Tibial nerve (tissue), 4 donors: ENCODE data around the gene RASA2.

Experiments
- CTCF ChIP-seq, 5 experiments: fragments of 200-600 bp in 3 of 5; fragments of 450-650 bp in 2 of 5; sonication (generic) in 3 of 5; IDR thresholded peaks; one replicate each; pipeline ENCODE4 v1.5.1; 2016 to 2019; ENCODE audit warnings: antibody characterized with exemption in 5 of 5, mild to moderate bottlenecking in 3 of 5, moderate library complexity in 2 of 5
- EP300 ChIP-seq, 2 donors: sonication (generic); formaldehyde crosslinking; IDR thresholded peaks; one replicate each; pipeline ENCODE4 v1.6.1; 2017; ENCODE audit warnings: antibody characterized with exemption in 2 of 2, mild to moderate bottlenecking in 1 of 2
- POLR2A ChIP-seq, 2 donors: fragments of 450-650 bp; IDR thresholded peaks; one replicate each; pipeline ENCODE4 v1.6.1; 2017; ENCODE audit warnings: antibody characterized with exemption in 2 of 2, mild to moderate bottlenecking in 2 of 2, moderate library complexity in 2 of 2

- TF ChIP-seq CTCF (IDR thresholded peaks at IDR 0.05) (no peak), EP300 (IDR thresholded peaks at IDR 0.05) (no peak), POLR2A (IDR thresholded peaks at IDR 0.05) (no peak)
Observed at GRCh38 chr3:141444586-141445285, 42.1 kb upstream of the RASA2 start.
